H1 (cell line): Measurements from ENCODE around the gene ROGDI. TPM values are rescaled to one million over a fixed set of nuclear protein-coding genes. Genes with fewer than 3 reads are reported as not detected.

Source experiments
- CTCF ChIA-PET: fragments of 300-600 bp; sonication (Branson Sonifier 250); formaldehyde crosslinking; loops from one replicate; lab custom pipeline; 2021; ENCODE audit not compliant: partially characterized antibody; lab: Charles Lee
- POLR2A ChIA-PET: fragments of 300-600 bp; sonication (Branson Sonifier 250); formaldehyde crosslinking; loops from one replicate; lab custom pipeline; 2021; ENCODE audit warnings: inconsistent platforms; ENCODE audit not compliant: partially characterized antibody; lab: Charles Lee
- DNase-seq, 2 experiments: peaks; one replicate each; pipeline versions ENCODE4 v3.0.0 to v3.0.0-alpha.2; 2010 to 2022; ENCODE audit warnings: low spot score in 2 of 2, low read depth in 1 of 2, mixed read lengths in 1 of 2
- FAIRE-seq: peaks from 2 replicates; lab custom pipeline; 2011; peaks lifted over from hg19 to GRCh38; lab: Jason Lieb, UNC
- H2AFZ ChIP-seq: 2 replicates; pipeline ENCODE4 v1.8.1; 2012; ENCODE audit warnings: low read length, inconsistent platforms
- H2AK5ac ChIP-seq: 2 replicates; pipeline ENCODE4 v1.6.1; 2013; ENCODE audit warnings: low read depth, low read length
- H2BK120ac ChIP-seq: replicated peaks from 2 replicates; pipeline ENCODE3; 2013; ENCODE audit warnings: low read depth, low read length, inconsistent platforms
- H2BK12ac ChIP-seq: 2 replicates; pipeline ENCODE4 v1.6.1; 2013; ENCODE audit warnings: low read depth, low read length
- H2BK15ac ChIP-seq: 2 replicates; pipeline ENCODE4 v1.6.1; 2013; ENCODE audit warnings: low read length
- H2BK20ac ChIP-seq: 2 replicates; pipeline ENCODE4 v1.6.1; 2013; ENCODE audit warnings: low read length
- H2BK5ac ChIP-seq: 2 replicates; pipeline ENCODE4 v1.6.1; 2013; ENCODE audit warnings: low read depth, low read length
- H3K14ac ChIP-seq: 2 replicates; pipeline ENCODE4 v1.6.1; 2013; ENCODE audit warnings: inconsistent platforms; ENCODE audit not compliant: insufficient read length
- H3K18ac ChIP-seq: 2 replicates; pipeline ENCODE4 v1.6.1; 2013; ENCODE audit warnings: low read length; ENCODE audit errors: extremely low read depth
- H3K23ac ChIP-seq: 2 replicates; pipeline ENCODE4 v1.6.1; 2013; ENCODE audit warnings: inconsistent platforms; ENCODE audit not compliant: insufficient read length
- H3K23me2 ChIP-seq: 2 replicates; pipeline ENCODE4 v1.6.1; 2013; ENCODE audit warnings: low read depth, low read length
- H3K27ac ChIP-seq: 2 replicates; pipeline ENCODE4 v1.6.1; 2011; ENCODE audit warnings: low read depth, low read length, inconsistent platforms
- H3K27me3 ChIP-seq, 4 experiments: replicated peaks in 1 of 4; 1 replicate in 1 of 4; 2 replicates in 3 of 4; pipeline versions ENCODE4 v1.6.1 to v1.8.1; 2011 to 2013; ENCODE audit warnings: low read length in 3 of 4, mild to moderate bottlenecking in 3 of 4, inconsistent platforms in 2 of 4, mixed read lengths in 2 of 4, moderate library complexity in 1 of 4; ENCODE audit not compliant: control insufficient read depth in 3 of 4, insufficient read depth in 3 of 4; ENCODE audit errors: extremely low read depth in 1 of 4
- H3K36me3 ChIP-seq, 4 experiments: 2 replicates each; pipeline versions ENCODE4 v1.6.1 to v1.8.1; 2011 to 2013; ENCODE audit warnings: mild to moderate bottlenecking in 4 of 4, low read length in 3 of 4, moderate library complexity in 2 of 4, control low read depth in 1 of 4, inconsistent platforms in 1 of 4; ENCODE audit not compliant: insufficient read depth in 4 of 4, control insufficient read depth in 2 of 4
- H3K4ac ChIP-seq: replicated peaks from 2 replicates; pipeline ENCODE3; 2013; ENCODE audit warnings: low read length, low read depth, mixed read lengths, inconsistent platforms; ENCODE audit not compliant: insufficient read length
- H3K4me1 ChIP-seq, 4 experiments: replicated peaks in 1 of 4; 1 replicate in 1 of 4; 2 replicates in 3 of 4; pipeline versions ENCODE4 v1.6.1 to v1.8.1; 2011 to 2013; ENCODE audit warnings: low read length in 3 of 4, inconsistent platforms in 2 of 4, mixed read lengths in 1 of 4; ENCODE audit not compliant: insufficient read depth in 4 of 4, control insufficient read depth in 3 of 4
- H3K4me2 ChIP-seq, 2 experiments: 2 replicates each; pipeline versions ENCODE4 v1.6.1 to v1.8.1; 2011 to 2013; ENCODE audit warnings: low read depth in 2 of 2, low read length in 2 of 2, control low read depth in 1 of 2, inconsistent platforms in 1 of 2, mild to moderate bottlenecking in 1 of 2; ENCODE audit not compliant: insufficient read depth in 1 of 2
- H3K4me3 ChIP-seq, 4 experiments: fragments of 200-600, 300-600 bp in 1 of 4; sonication (generic), shearing (Covaris generic), sonication (Bioruptor Twin) in 1 of 4; 2 replicates each; pipeline versions ENCODE4 v1.5.1 to v1.8.1; 2011 to 2016; ENCODE audit warnings: low read length in 4 of 4, low read depth in 3 of 4, control low read depth in 2 of 4, inconsistent platforms in 2 of 4, mild to moderate bottlenecking in 2 of 4, mixed read lengths in 1 of 4, moderate library complexity in 1 of 4; ENCODE audit not compliant: insufficient read depth in 2 of 4; ENCODE audit errors: extremely low read depth in 1 of 4
- H3K56ac ChIP-seq: replicated peaks from 2 replicates; pipeline ENCODE3; 2013; ENCODE audit warnings: low read depth, mild to moderate bottlenecking, mixed read lengths, low read length, inconsistent platforms; ENCODE audit not compliant: insufficient read length
- H3K79me1 ChIP-seq: 2 replicates; pipeline ENCODE4 v1.6.1; 2013; ENCODE audit warnings: low read depth, low read length, control low read depth
- H3K79me2 ChIP-seq, 2 experiments: 2 replicates each; pipeline versions ENCODE4 v1.6.1 to v1.8.1; 2012 to 2013; ENCODE audit warnings: low read length in 2 of 2, mild to moderate bottlenecking in 2 of 2, inconsistent platforms in 1 of 2; ENCODE audit not compliant: insufficient read depth in 2 of 2, control insufficient read depth in 1 of 2
- H3K9ac ChIP-seq, 4 experiments: replicated peaks in 1 of 4; 1 replicate in 1 of 4; 2 replicates in 3 of 4; pipeline versions ENCODE4 v1.6.1 to v1.8.1; 2011 to 2013; ENCODE audit warnings: low read depth in 3 of 4, low read length in 3 of 4, control low read depth in 2 of 4, mild to moderate bottlenecking in 2 of 4, moderate library complexity in 2 of 4, inconsistent platforms in 1 of 4; ENCODE audit errors: extremely low read depth in 1 of 4
- H3K9me3 ChIP-seq, 2 experiments: 2 replicates each; pipeline versions ENCODE4 v1.6.1 to v1.8.1; 2012 to 2013; ENCODE audit warnings: mild to moderate bottlenecking in 2 of 2, moderate library complexity in 2 of 2, control low read depth in 1 of 2, inconsistent platforms in 1 of 2, low read depth in 1 of 2, low read length in 1 of 2, mixed read lengths in 1 of 2; ENCODE audit not compliant: insufficient read depth in 2 of 2
- H4K20me1 ChIP-seq, 2 experiments: replicated peaks in 1 of 2; 2 replicates each; pipeline versions ENCODE3 to v1.8.1; 2011 to 2013; ENCODE audit warnings: inconsistent platforms in 2 of 2, low read length in 2 of 2, mild to moderate bottlenecking in 1 of 2; ENCODE audit not compliant: insufficient read depth in 2 of 2, control insufficient read depth in 1 of 2
- H4K5ac ChIP-seq: 2 replicates; pipeline ENCODE4 v1.6.1; 2013; ENCODE audit warnings: low read length, low read depth, mixed read lengths, inconsistent platforms; ENCODE audit not compliant: insufficient read length
- H4K8ac ChIP-seq: 2 replicates; pipeline ENCODE4 v1.8.0; 2013; ENCODE audit warnings: mild to moderate bottlenecking, moderate library complexity, low read length, inconsistent platforms; ENCODE audit not compliant: insufficient read depth; ENCODE audit errors: extremely low read depth
- H4K91ac ChIP-seq: replicated peaks from 2 replicates; pipeline ENCODE3; 2013; ENCODE audit warnings: low read length, mixed read lengths, inconsistent platforms; ENCODE audit not compliant: insufficient read length
- CHD2 ChIP-seq: IDR thresholded peaks from 2 replicates; pipeline ENCODE4 v1.6.1; 2012; ENCODE audit warnings: low read length, improper control_type of control experiment
- KDM4A ChIP-seq: IDR thresholded peaks from one replicate; pipeline ENCODE4 v1.7.1; 2012; ENCODE audit warnings: low read depth, mild to moderate bottlenecking, moderate library complexity, low read length, inconsistent platforms; ENCODE audit not compliant: severe bottlenecking
- RAD21 ChIP-seq, 2 experiments: IDR thresholded peaks in 1 of 2; conservative IDR thresholded peaks in 1 of 2; 2 replicates each; pipeline ENCODE4 v1.6.1; 2011; ENCODE audit warnings: low read depth in 2 of 2, low read length in 2 of 2, improper control_type of control experiment in 1 of 2, inconsistent platforms in 1 of 2, mild to moderate bottlenecking in 1 of 2, moderate library complexity in 1 of 2
- SIRT6 ChIP-seq: IDR thresholded peaks from one replicate; pipeline ENCODE4 v1.7.1; 2012; ENCODE audit warnings: low read length, inconsistent platforms
- YY1 ChIP-seq: IDR thresholded peaks from 2 replicates; pipeline ENCODE4 v1.6.1; 2011; ENCODE audit warnings: low read depth, mild to moderate bottlenecking, low read length
- WGBS, 2 experiments: shearing (Covaris generic) in 1 of 2; methylation state at CpG; one replicate each; pipeline versions ENCODE4 v1.1.6 to v1.1.7; 2013 to 2015; ENCODE audit warnings: low lambda C conversion rate in 2 of 2, mixed read lengths in 2 of 2, inconsistent platforms in 1 of 2, low coverage in 1 of 2, missing lambda C conversion rate in 1 of 2; ENCODE audit not compliant: insufficient replicate concordance in 2 of 2, insufficient coverage in 1 of 2, insufficient read length in 1 of 2; ENCODE audit errors: extremely low coverage in 1 of 2, missing lambda C conversion rate in 1 of 2; 5-methylcytosine and 5-hydroxymethylcytosine counted together
- polyA plus RNA-seq, 7 experiments: library from polyadenylated mRNA; depleted of rRNA in 3 of 7; stranded (reverse) in 5 of 7; unstranded in 2 of 7; fragments of >200 nt in 5 of 7; fragments of 200-250 nt in 2 of 7; gene quantifications; 1 replicate in 5 of 7; 2 replicates in 1 of 7; 4 replicates in 1 of 7; pipeline versions ENCODE4 v1.2.1 to v1.2.3, GENCODE V29; 2011 to 2013; ENCODE audit warnings: missing spikeins in 2 of 7, mixed read lengths in 2 of 7
- total RNA-seq: library from RNA; stranded (reverse); fragmentation: NEBNext Ultra II Directional; extraction: Animal tissue kit (Norgen Biotek cat#: 25700); gene quantifications from 2 replicates; pipeline ENCODE4 v1.2.1, GENCODE V29; 2021

The ROGDI gene
- total and polyA plus RNA-seq, 2 of the 8 experiments (the other 6 are each of a cell fraction or from before 2014, with no cell fraction given), result 27.4 to 68.4 TPM

- Histone ChIP-seq H4K8ac (no peak overlapping the region), H3K9ac (no peak overlapping the region), H3K27me3 (no peaks in the 10 kb centered on the region), H2BK120ac (no peak overlapping the region), H3K79me1 (peaks cover 2% of the 10 kb centered on the region; the same call in 1 of the 2 replicates), H3K36me3 (peaks cover 15 to 62% (median 50%) of the 10 kb centered on the region in 4 experiments), H3K4me3 (no peak overlapping the region), H3K14ac (no peak overlapping the region), H2BK15ac (no peak overlapping the region), H3K4me1 (no peaks in the 10 kb centered on the region), H2AFZ (no peak overlapping the region), H4K5ac (no peak overlapping the region), H2BK12ac (no peak overlapping the region), H3K9me3 (no peaks in the 10 kb centered on the region), H3K56ac (no peak overlapping the region), H3K79me2 (peaks cover 0 to 8% of the 10 kb centered on the region in 2 experiments; a peak in 2 of 4 replicates), H3K4me2 (no peak overlapping the region), H3K4ac (no peak overlapping the region), H3K23me2 (no peaks in the 10 kb centered on the region), H3K23ac (no peak overlapping the region), H3K27ac (no peak overlapping the region), H2BK20ac (no peak overlapping the region), H3K18ac (no peak overlapping the region), H2BK5ac (no peak overlapping the region), H2AK5ac (no peak overlapping the region), H4K91ac (no peak overlapping the region), H4K20me1 (peaks cover 0 to 8% of the 10 kb centered on the region in 2 experiments)
- 88% methylated on average over 5 of the region's 5 CpGs; no CpG with 5 or more reads in 1 of the 2 experiments for WGBS, 2 experiments
- TF ChIP-seq SIRT6, result no peak
- TF ChIP-seq CHD2, result no peak
- no peak for TF ChIP-seq RAD21 (IDR thresholded peaks at IDR 0.05 in 1 of 2, conservative IDR thresholded peaks at IDR 0.05 in 1 of 2; ENCODE audit: low read depth in 2 of 2, low read length in 2 of 2)
- TF ChIP-seq KDM4A, result no peak
- TF ChIP-seq YY1, result no peak
- no peak for FAIRE-seq
- no peak for DNase-seq
- POLR2A ChIA-PET, result no interaction called here
- CTCF ChIA-PET, result interaction anchor here (1.4 kb wide), 1 partner anchor 14 kb away, joined by 3 read pairs; no protein-coding TSS in a partner anchor
Measured at GRCh38 chr16:4839942-4840341, 37.5 kb upstream of the ROGDI start.
